Neutrophil (primary cell): Measurements from ENCODE around the gene ABCB6.

ENCODE experiments used
- H3K27ac ChIP-seq: fragments of 200-600 bp; sonication (generic); 2 replicates; pipeline ENCODE4 v1.5.1; 2016; ENCODE audit warnings: mild to moderate bottlenecking, moderate library complexity
- H3K27me3 ChIP-seq: fragments of 200-600 bp; sonication (generic); 2 replicates; pipeline ENCODE4 v1.6.0; 2016; ENCODE audit warnings: mild to moderate bottlenecking
- H3K36me3 ChIP-seq: fragments of 200-600 bp; sonication (generic); 2 replicates; pipeline ENCODE4 v1.5.1; 2017
- H3K4me1 ChIP-seq, 2 experiments: fragments of 200-600 bp in 1 of 2; sonication (generic) in 1 of 2; 1 replicate in 1 of 2; 2 replicates in 1 of 2; pipeline versions ENCODE4 v1.5.1 to v1.6.1; 2013 to 2016; ENCODE audit warnings: low read depth in 1 of 2, low read length in 1 of 2, mild to moderate bottlenecking in 1 of 2, moderate library complexity in 1 of 2; ENCODE audit not compliant: control insufficient read depth in 1 of 2, insufficient read depth in 1 of 2
- H3K4me3 ChIP-seq, 2 experiments: fragments of 200-600 bp in 1 of 2; sonication (generic) in 1 of 2; 1 replicate in 1 of 2; 2 replicates in 1 of 2; pipeline ENCODE4 v1.5.1; 2013 to 2016; ENCODE audit warnings: low read depth in 1 of 2, low read length in 1 of 2, mild to moderate bottlenecking in 1 of 2, moderate library complexity in 1 of 2
- H3K9me3 ChIP-seq: fragments of 200-600 bp; sonication (generic); 2 replicates; pipeline ENCODE4 v1.5.1; 2016
- TF ChIP-seq, protein P1 (sequence below): fragments of 200-600 bp; sonication (generic); IDR thresholded peaks from 2 replicates; pipeline ENCODE4 v1.5.1; 2016; ENCODE audit warnings: antibody characterized with exemption

ABCB6 gene

GRCh38 chr2:219180961-219181360, 37.8 kb downstream of the ABCB6 start:
- TF ChIP-seq, protein P1, sequence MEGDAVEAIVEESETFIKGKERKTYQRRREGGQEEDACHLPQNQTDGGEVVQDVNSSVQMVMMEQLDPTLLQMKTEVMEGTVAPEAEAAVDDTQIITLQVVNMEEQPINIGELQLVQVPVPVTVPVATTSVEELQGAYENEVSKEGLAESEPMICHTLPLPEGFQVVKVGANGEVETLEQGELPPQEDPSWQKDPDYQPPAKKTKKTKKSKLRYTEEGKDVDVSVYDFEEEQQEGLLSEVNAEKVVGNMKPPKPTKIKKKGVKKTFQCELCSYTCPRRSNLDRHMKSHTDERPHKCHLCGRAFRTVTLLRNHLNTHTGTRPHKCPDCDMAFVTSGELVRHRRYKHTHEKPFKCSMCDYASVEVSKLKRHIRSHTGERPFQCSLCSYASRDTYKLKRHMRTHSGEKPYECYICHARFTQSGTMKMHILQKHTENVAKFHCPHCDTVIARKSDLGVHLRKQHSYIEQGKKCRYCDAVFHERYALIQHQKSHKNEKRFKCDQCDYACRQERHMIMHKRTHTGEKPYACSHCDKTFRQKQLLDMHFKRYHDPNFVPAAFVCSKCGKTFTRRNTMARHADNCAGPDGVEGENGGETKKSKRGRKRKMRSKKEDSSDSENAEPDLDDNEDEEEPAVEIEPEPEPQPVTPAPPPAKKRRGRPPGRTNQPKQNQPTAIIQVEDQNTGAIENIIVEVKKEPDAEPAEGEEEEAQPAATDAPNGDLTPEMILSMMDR: no peak
- Histone ChIP-seq H3K9me3 (no peaks in the 10 kb centered on the region), H3K36me3 (peaks cover 66% of the 10 kb centered on the region), H3K4me3 (no peak overlapping the region), H3K27me3 (no peaks in the 10 kb centered on the region), H3K4me1 (peaks cover 64 to 65% of the 10 kb centered on the region in 2 experiments), H3K27ac (peak overlapping the region; percentile 79)

DNA sequence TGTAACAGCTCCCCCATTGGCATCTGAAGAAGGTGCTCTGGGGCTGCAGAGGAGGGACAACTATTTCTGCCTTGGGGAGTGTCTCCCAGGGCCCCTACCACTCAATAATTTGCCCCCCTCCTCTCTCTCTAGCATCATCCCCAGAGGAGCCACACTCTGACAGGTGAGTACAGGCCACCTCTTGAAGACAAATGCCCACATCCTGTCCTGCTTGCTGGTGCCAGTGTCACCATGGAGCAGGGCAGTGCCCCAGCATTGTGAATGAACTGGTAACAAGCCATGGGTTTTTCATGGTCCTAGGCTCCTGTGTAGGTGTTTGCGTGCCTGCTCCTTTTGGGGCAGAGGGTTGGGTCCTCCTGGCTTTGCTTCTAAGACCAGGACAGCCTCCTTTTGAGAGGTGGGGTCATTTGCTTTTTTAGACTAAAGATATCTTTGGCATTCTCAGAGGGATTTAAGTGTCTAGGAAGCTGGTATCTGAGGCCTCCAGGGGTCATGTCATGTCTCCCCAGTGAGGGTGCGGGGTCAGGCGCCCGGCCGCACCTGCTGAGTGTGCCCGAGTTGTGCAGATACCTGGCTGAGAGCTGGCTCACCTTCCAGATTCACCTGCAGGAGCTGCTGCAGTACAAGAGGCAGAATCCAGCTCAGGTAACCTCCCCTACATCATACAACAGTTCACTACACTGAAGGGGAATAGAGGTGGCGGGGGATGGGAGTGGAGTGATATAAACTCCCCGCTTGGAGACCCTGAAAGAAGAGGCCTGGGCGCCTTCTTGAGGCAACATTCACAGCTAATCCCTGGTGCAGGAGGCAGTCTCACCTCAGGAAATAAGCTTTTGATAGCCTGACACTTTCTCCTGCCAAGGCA, 38.9 kb downstream of the ABCB6 start:
- peaks cover 71 to 76% of the 10 kb centered on the region in 2 experiments for H3K4me1 ChIP-seq
- peak overlapping the region; percentile 84 to 95 for H3K4me3 ChIP-seq
- H3K27me3 ChIP-seq: no peaks in the 10 kb centered on the region
- H3K27ac ChIP-seq: peak overlapping the region; percentile 100
- H3K36me3 ChIP-seq: peaks cover 62% of the 10 kb centered on the region
- H3K9me3 ChIP-seq: no peaks in the 10 kb centered on the region
- TF ChIP-seq, protein P1: no peak

DNA sequence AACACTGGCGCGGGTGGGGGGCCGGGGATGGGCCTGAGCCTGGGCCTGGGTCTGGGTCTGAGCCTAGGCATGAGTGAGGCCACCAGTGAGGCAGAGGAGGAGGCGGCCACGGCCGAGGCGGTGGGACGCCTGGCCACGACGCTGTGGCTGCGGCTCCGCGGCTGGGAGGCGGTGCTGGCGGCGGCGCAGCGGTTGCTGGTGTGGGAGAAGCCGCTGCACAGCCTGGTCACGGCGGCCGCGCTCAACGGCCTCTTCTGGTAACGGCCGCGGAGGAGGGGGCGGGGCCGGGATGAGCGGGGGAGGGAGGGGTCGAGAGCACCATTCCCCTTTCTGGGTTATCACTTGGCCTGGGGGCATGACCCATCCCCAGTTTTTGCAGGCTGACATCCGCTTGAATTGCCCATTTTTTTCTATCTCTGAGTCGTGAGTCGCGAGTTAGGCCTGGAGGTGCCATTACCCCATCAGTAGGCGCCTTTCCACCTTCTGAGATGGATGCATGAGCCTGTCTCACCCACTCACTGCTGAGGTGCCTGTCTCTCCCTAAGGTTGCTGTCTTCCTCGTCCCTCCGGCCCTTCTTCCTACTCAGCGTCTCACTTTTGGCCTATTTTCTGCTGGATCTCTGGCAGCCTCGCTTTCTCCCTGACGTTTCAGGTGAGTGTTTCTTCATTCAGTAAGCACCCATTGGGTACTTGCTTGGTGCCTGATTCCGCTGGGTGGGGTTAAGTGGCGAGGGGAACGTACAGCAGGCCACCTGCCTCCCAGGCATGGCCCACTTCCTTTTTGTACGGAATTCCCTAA, 40.2 kb downstream of the ABCB6 start:
- Histone ChIP-seq H3K9me3 (no peaks in the 10 kb centered on the region), H3K36me3 (peaks cover 63% of the 10 kb centered on the region), H3K4me1 (peaks cover 69 to 80% of the 10 kb centered on the region in 2 experiments), H3K27ac (peak overlapping the region; percentile 100), H3K4me3 (peak overlapping the region; percentile 84 to 95), H3K27me3 (no peaks in the 10 kb centered on the region)
- TF ChIP-seq, protein P1: no peak

DNA sequence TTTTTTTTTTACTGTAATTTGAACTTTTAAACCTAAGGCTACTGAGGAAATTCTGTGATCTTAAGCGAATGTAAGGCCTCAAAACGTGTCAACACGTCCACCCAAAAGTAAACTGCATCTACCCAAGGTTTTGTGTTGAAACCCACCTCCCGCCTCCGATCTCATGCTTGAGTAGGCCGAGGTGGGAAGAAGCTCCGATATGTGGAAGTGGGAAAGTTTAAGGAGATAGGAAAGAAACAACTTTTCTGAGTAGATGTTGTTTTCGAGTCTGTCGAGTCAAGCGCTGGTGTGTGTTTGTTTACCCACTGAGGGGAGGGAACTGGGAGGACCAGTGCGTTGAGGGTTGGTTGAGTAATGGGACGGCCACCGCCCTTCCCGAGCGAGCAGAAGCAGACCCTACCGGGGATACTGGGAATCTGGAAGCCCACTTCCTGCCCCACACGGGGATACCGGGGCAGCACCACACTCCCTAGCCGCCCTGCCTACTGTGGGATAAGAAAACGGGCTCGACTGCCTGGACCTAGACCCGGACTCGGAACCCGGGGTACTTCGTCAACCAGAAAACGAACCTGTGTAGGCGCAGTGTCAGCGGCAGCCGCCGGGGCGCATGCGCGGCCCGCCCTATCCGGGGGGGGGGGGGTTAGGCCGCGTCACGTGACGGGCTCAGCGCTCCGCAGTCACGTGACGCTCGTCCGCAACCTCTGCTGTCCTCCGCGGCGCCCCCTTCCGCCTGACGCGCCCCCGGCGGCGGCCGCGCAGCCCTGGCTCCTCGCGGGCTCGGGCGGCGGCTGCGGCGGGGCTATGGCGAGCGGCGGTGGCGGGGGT, 41.0 kb downstream of the ABCB6 start, which contains the start of gene RETREG2:
Gene RETREG2 (plus strand): TSS at position 724 of the 825 bp plus-strand sequence. CDS start 78 bp downstream, at position 802.
- peaks cover 63% of the 10 kb centered on the region for H3K36me3 ChIP-seq
- H3K9me3 ChIP-seq: no peaks in the 10 kb centered on the region
- peaks cover 61 to 72% of the 10 kb centered on the region in 2 experiments for H3K4me1 ChIP-seq
- no peaks in the 10 kb centered on the region for H3K27me3 ChIP-seq
- peak within 1 kb of the TSS; percentile 100 for H3K27ac ChIP-seq
- peak within 1 kb of the TSS; percentile 84 to 95 for H3K4me3 ChIP-seq
- TF ChIP-seq, protein P1: peak; percentile 80
